Endothelial cell of umbilical vein (primary cell): ENCODE measurements around the gene IL3. TPM values are rescaled to one million over a fixed set of nuclear protein-coding genes. Genes with fewer than 3 reads are reported as not detected.

Source experiments
- BruUV-seq: library from RNA; stranded (reverse); fragments of 400-500 nt; replicated peaks from 2 replicates; lab custom pipeline; 2021; lab: Mats Ljungman, UMichigan
- CTCF ChIA-PET: fragments of 300-600, 350-600 bp; sonication (Branson Sonifier 250); formaldehyde crosslinking; loops from one replicate; lab custom pipeline; 2021; ENCODE audit warnings: antibody characterized with exemption, inconsistent platforms; lab: Charles Lee
- POLR2A ChIA-PET: fragments of 300-600, 350-600 bp; sonication (Branson Sonifier 250); formaldehyde crosslinking; loops from one replicate; lab custom pipeline; 2021; ENCODE audit warnings: antibody characterized with exemption, inconsistent platforms; lab: Charles Lee
- DNase-seq: peaks from one replicate; pipeline ENCODE4 v3.0.0-alpha.2; 2011; ENCODE audit warnings: low read depth, low spot score
- FAIRE-seq: peaks from 2 replicates; lab custom pipeline; 2011; peaks lifted over from hg19 to GRCh38; lab: Jason Lieb, UNC
- H2AFZ ChIP-seq: 2 replicates; pipeline ENCODE4 v1.6.0; 2012; ENCODE audit warnings: low read depth, low read length, control low read depth, inconsistent platforms
- H3K27ac ChIP-seq: 2 replicates; pipeline ENCODE4 v1.5.1; 2011; ENCODE audit warnings: low read depth, mild to moderate bottlenecking, control low read depth, low read length, moderate library complexity; ENCODE audit not compliant: insufficient read depth
- H3K27me3 ChIP-seq, 2 experiments: 2 replicates each; pipeline versions ENCODE4 v1.6.0 to v1.6.1; 2011; ENCODE audit warnings: low read length in 2 of 2, mixed read lengths in 1 of 2; ENCODE audit not compliant: control insufficient read depth in 2 of 2, insufficient read depth in 2 of 2
- H3K36me3 ChIP-seq, 2 experiments: 2 replicates in 1 of 2; 3 replicates in 1 of 2; pipeline ENCODE4 v1.5.1; 2011; ENCODE audit warnings: low read length in 2 of 2, mild to moderate bottlenecking in 1 of 2, moderate library complexity in 1 of 2; ENCODE audit not compliant: control insufficient read depth in 2 of 2, insufficient read depth in 2 of 2; ENCODE audit errors: extremely low read depth in 1 of 2
- H3K4me1 ChIP-seq: 3 replicates; pipeline ENCODE4 v1.5.1; 2011; ENCODE audit warnings: mild to moderate bottlenecking, low read length; ENCODE audit not compliant: control insufficient read depth, insufficient read depth; ENCODE audit errors: extremely low read depth
- H3K4me2 ChIP-seq: 2 replicates; pipeline ENCODE4 v1.6.1; 2011; ENCODE audit warnings: low read length, control low read depth, mixed read lengths; ENCODE audit not compliant: insufficient read depth
- H3K4me3 ChIP-seq, 3 experiments: fragments of 200-600 bp in 1 of 3; sonication (generic), shearing (Covaris generic) in 1 of 3; replicated peaks in 1 of 3; 2 replicates each; pipeline ENCODE4 v1.5.1; 2011 to 2016; ENCODE audit warnings: control low read depth in 3 of 3, low read length in 3 of 3, mild to moderate bottlenecking in 2 of 3, inconsistent platforms in 1 of 3, low read depth in 1 of 3, moderate library complexity in 1 of 3; ENCODE audit not compliant: insufficient read depth in 1 of 3
- H3K79me2 ChIP-seq: 2 replicates; pipeline ENCODE4 v1.6.0; 2012; ENCODE audit warnings: low read length, inconsistent platforms; ENCODE audit not compliant: control insufficient read depth, insufficient read depth
- H3K9ac ChIP-seq: replicated peaks from 2 replicates; pipeline ENCODE3; 2011; ENCODE audit warnings: low read length, control low read depth; ENCODE audit not compliant: insufficient read depth; ENCODE audit errors: extremely low read depth
- H3K9me1 ChIP-seq: replicated peaks from 3 replicates; pipeline ENCODE4 v1.6.0; 2011; ENCODE audit warnings: mild to moderate bottlenecking, low read length; ENCODE audit not compliant: control insufficient read depth, insufficient read depth; ENCODE audit errors: extremely low read depth
- H3K9me3 ChIP-seq: replicated peaks from 2 replicates; pipeline ENCODE4 v1.5.1; 2012; ENCODE audit warnings: low read length, inconsistent platforms; ENCODE audit not compliant: control insufficient read depth, insufficient read depth
- H4K20me1 ChIP-seq: replicated peaks from 2 replicates; pipeline ENCODE3; 2011; ENCODE audit warnings: mild to moderate bottlenecking, low read length; ENCODE audit not compliant: control insufficient read depth, insufficient read depth; ENCODE audit errors: extremely low read depth
- CTCF ChIP-seq, 2 donors: IDR thresholded peaks; 1 replicate in 1 of 2; 2 replicates in 1 of 2; pipeline ENCODE4 v1.5.1; 2011; ENCODE audit warnings: low read length in 2 of 2, mild to moderate bottlenecking in 2 of 2, moderate library complexity in 2 of 2, control low read depth in 1 of 2, inconsistent platforms in 1 of 2, low read depth in 1 of 2; ENCODE audit not compliant: insufficient read depth in 1 of 2; ENCODE audit errors: extremely low read depth in 1 of 2
- EZH2 ChIP-seq: IDR thresholded peaks from 2 replicates; pipeline ENCODE4 v1.6.1; 2012; ENCODE audit warnings: borderline replicate concordance, low read depth, mild to moderate bottlenecking, moderate library complexity, low read length, inconsistent platforms; ENCODE audit not compliant: severe bottlenecking
- FOS ChIP-seq: IDR thresholded peaks from 2 replicates; pipeline ENCODE4 v1.6.1; 2011; ENCODE audit warnings: mild to moderate bottlenecking, low read length, moderate library complexity, borderline replicate concordance; ENCODE audit not compliant: insufficient read depth
- GATA2 ChIP-seq: IDR thresholded peaks from 2 replicates; pipeline ENCODE4 v1.7.0; 2011; ENCODE audit warnings: low read depth, mild to moderate bottlenecking, moderate library complexity, mixed read lengths, low read length; ENCODE audit not compliant: insufficient read length, insufficient read depth
- JUN ChIP-seq: IDR thresholded peaks from 2 replicates; pipeline ENCODE4 v1.6.1; 2011; ENCODE audit warnings: borderline replicate concordance, low read depth; ENCODE audit not compliant: insufficient read length, insufficient read depth
- MAX ChIP-seq: IDR thresholded peaks from 2 replicates; pipeline ENCODE4 v1.6.1; 2011; ENCODE audit not compliant: insufficient read depth, insufficient read length
- MYC ChIP-seq: IDR thresholded peaks from one replicate; pipeline ENCODE4 v1.6.1; 2011; ENCODE audit warnings: mild to moderate bottlenecking, low read depth, low read length
- POLR2A ChIP-seq: IDR thresholded peaks from 2 replicates; pipeline ENCODE4 v1.6.1; 2012; ENCODE audit warnings: low read depth, mild to moderate bottlenecking, control low read depth, low read length
- POLR2AphosphoS5 ChIP-seq: IDR thresholded peaks from 2 replicates; pipeline ENCODE4 v1.6.1; 2012; ENCODE audit warnings: low read depth, mild to moderate bottlenecking, control low read depth, low read length, moderate library complexity; ENCODE audit not compliant: insufficient read depth
- dilution Hi-C: fragments of 300-500 bp; cut with MboI; formaldehyde crosslinking; loops from one replicate; pipeline ENCODE4 v1.15.0; 2019; ENCODE audit warnings: low sequenced_read_pairs; ENCODE audit not compliant: extremely low pct_ligation_motif_present
- intact Hi-C: fragments of 100-400 bp; cut with micrococcal nuclease; formaldehyde crosslinking; loops from one replicate; pipeline ENCODE4 v1.10.0; 2022
- polyA plus RNA-seq, 4 experiments: library from polyadenylated mRNA; depleted of rRNA in 3 of 4; stranded (reverse) in 3 of 4; unstranded in 1 of 4; fragments of >200 nt; gene quantifications; 2 replicates each; pipeline versions ENCODE4 v1.2.1 to v1.2.3, GENCODE V29; 2011 to 2012; ENCODE audit warnings: missing spikeins in 1 of 4
- total RNA-seq: library from RNA; stranded (reverse); gene quantifications from 2 replicates; pipeline ENCODE4 v1.2.3, GENCODE V29; 2021

The IL3 gene
- total and polyA plus RNA-seq, 2 donors (not counting 3 experiments of a cell fraction or from before 2014, with no cell fraction given): not detected

GRCh38 chr5:132019857-132020555 lies 40.4 kb upstream of the IL3 start:
- no TSS peak for BruUV-seq
- FAIRE-seq (no peak), DNase-seq (no peak)
- CTCF ChIA-PET: interaction anchor here (1.0 to 1.3 kb wide), 2 partner anchors 12 to 431 kb away, joined by 3 to 5 read pairs; no protein-coding TSS in a partner anchor
- Histone ChIP-seq H3K9me3 (no peaks in the 10 kb centered on the region), H3K36me3 (no peaks in the 10 kb centered on the region), H3K79me2 (no peaks in the 10 kb centered on the region), H4K20me1 (no peaks in the 10 kb centered on the region), H3K4me3 (no peak overlapping the region), H3K9me1 (no peaks in the 10 kb centered on the region), H3K4me1 (no peaks in the 10 kb centered on the region), H2AFZ (no peak overlapping the region), H3K9ac (no peak overlapping the region), H3K27me3 (peaks cover 11 to 30% of the 10 kb centered on the region in 2 experiments), H3K27ac (no peak overlapping the region), H3K4me2 (no peak overlapping the region)
- POLR2A ChIA-PET: no interaction called here
- intact Hi-C loops: no loop called here
- TF ChIP-seq MAX: no peak
- no peak for TF ChIP-seq FOS
- dilution Hi-C loops: loop anchor here (25.0 kb wide), 1 partner anchor 433 kb away; no protein-coding TSS in a partner anchor

GRCh38 chr5:132020568-132021339 lies 39.7 kb upstream of the IL3 start:
- no peak for DNase-seq

More at GRCh38 chr5:132020568-132021339, 39.7 kb upstream of the IL3 start:
- ChIA-PET POLR2A (no interaction called here), CTCF (interaction anchor here (1.0 kb wide), 2 partner anchors 13 to 431 kb away, joined by 3 read pairs; no protein-coding TSS in a partner anchor)
- intact Hi-C loops (no loop called here), dilution Hi-C loops (loop anchor here (25.0 kb wide), 1 partner anchor 433 kb away; no protein-coding TSS in a partner anchor)
- H3K4me3 ChIP-seq: no peak overlapping the region
- H2AFZ ChIP-seq: no peak overlapping the region
- BruUV-seq: no TSS peak
- H3K79me2 ChIP-seq: no peaks in the 10 kb centered on the region
- H3K27ac ChIP-seq: no peak overlapping the region
- no peak for TF ChIP-seq EZH2
- TF ChIP-seq MYC: no peak
- TF ChIP-seq CTCF (IDR thresholded peaks at IDR 0.05; ENCODE audit: extremely low read depth in 1 of 2, insufficient read depth in 1 of 2, low read depth in 1 of 2, low read length in 2 of 2): no peak
- TF ChIP-seq FOS: no peak
- no peak for TF ChIP-seq JUN
- TF ChIP-seq MAX: no peak
- TF ChIP-seq POLR2AphosphoS5: no peak
- no peak for TF ChIP-seq GATA2
- no peak for TF ChIP-seq POLR2A
- no peaks in the 10 kb centered on the region for H3K9me3 ChIP-seq
- H3K4me2 ChIP-seq: no peak overlapping the region
- peaks cover 11 to 29% of the 10 kb centered on the region in 2 experiments for H3K27me3 ChIP-seq
- no peak for FAIRE-seq
- no peaks in the 10 kb centered on the region for H3K36me3 ChIP-seq
- no peaks in the 10 kb centered on the region for H3K4me1 ChIP-seq
- no peaks in the 10 kb centered on the region for H3K9me1 ChIP-seq
- H3K9ac ChIP-seq: no peak overlapping the region
- no peaks in the 10 kb centered on the region for H4K20me1 ChIP-seq
